Measurements from ENCODE around the gene GOLGA8R.
"Not testable (repeated sequence)": the region's sequence is repeated elsewhere in the genome, so short reads cannot be mapped to it uniquely, and the experiment has no call there.

DNA sequence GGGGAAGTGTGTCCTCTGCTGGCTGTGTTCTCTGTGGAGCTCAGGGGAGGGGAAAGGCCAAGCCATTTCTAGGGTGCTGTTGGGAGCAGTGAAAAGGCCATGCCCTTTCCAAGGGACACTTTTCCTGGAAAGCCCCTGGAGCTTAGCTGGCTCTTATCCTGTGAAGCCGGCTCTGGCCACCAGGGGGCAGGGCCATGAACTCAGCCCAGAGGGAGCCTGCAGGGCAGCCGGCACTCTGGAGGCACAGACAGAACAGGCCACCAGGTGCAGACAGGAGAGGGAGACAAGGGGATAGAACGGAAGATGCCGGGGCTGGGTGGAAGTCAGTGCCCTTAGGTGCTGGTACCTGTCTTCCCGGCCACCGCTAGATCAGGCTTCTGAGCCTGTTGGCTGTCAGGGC is 15.1 kb downstream of the GOLGA8R start:
- TF ChIP-seq, protein P1, sequence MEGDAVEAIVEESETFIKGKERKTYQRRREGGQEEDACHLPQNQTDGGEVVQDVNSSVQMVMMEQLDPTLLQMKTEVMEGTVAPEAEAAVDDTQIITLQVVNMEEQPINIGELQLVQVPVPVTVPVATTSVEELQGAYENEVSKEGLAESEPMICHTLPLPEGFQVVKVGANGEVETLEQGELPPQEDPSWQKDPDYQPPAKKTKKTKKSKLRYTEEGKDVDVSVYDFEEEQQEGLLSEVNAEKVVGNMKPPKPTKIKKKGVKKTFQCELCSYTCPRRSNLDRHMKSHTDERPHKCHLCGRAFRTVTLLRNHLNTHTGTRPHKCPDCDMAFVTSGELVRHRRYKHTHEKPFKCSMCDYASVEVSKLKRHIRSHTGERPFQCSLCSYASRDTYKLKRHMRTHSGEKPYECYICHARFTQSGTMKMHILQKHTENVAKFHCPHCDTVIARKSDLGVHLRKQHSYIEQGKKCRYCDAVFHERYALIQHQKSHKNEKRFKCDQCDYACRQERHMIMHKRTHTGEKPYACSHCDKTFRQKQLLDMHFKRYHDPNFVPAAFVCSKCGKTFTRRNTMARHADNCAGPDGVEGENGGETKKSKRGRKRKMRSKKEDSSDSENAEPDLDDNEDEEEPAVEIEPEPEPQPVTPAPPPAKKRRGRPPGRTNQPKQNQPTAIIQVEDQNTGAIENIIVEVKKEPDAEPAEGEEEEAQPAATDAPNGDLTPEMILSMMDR (IDR thresholded peaks at IDR 0.05; ENCODE audit: insufficient read depth, low read depth, low read length): not testable (repeated sequence)
- not testable (repeated sequence) for TF ChIP-seq EZH2 (IDR thresholded peaks at IDR 0.05; ENCODE audit: insufficient read depth, low read length)

Measured in astrocyte (in vitro differentiated cells and primary cell).